Endothelial cell of umbilical vein (primary cell): ENCODE data around the gene RPP30. TPM values are rescaled to one million over a fixed set of nuclear protein-coding genes. Genes with fewer than 3 reads are reported as not detected.

Experiments
- BruUV-seq: library from RNA; stranded (reverse); fragments of 400-500 nt; replicated peaks from 2 replicates; lab custom pipeline; 2021; lab: Mats Ljungman, UMichigan
- CTCF ChIA-PET: fragments of 300-600, 350-600 bp; sonication (Branson Sonifier 250); formaldehyde crosslinking; loops from one replicate; lab custom pipeline; 2021; ENCODE audit warnings: antibody characterized with exemption, inconsistent platforms; lab: Charles Lee
- POLR2A ChIA-PET: fragments of 300-600, 350-600 bp; sonication (Branson Sonifier 250); formaldehyde crosslinking; loops from one replicate; lab custom pipeline; 2021; ENCODE audit warnings: antibody characterized with exemption, inconsistent platforms; lab: Charles Lee
- DNase-seq: peaks from one replicate; pipeline ENCODE4 v3.0.0-alpha.2; 2011; ENCODE audit warnings: low read depth, low spot score
- FAIRE-seq: peaks from 2 replicates; lab custom pipeline; 2011; peaks lifted over from hg19 to GRCh38; lab: Jason Lieb, UNC
- H2AFZ ChIP-seq: 2 replicates; pipeline ENCODE4 v1.6.0; 2012; ENCODE audit warnings: low read depth, low read length, control low read depth, inconsistent platforms
- H3K27ac ChIP-seq: 2 replicates; pipeline ENCODE4 v1.5.1; 2011; ENCODE audit warnings: low read depth, mild to moderate bottlenecking, control low read depth, low read length, moderate library complexity; ENCODE audit not compliant: insufficient read depth
- H3K27me3 ChIP-seq, 2 experiments: 2 replicates each; pipeline versions ENCODE4 v1.6.0 to v1.6.1; 2011; ENCODE audit warnings: low read length in 2 of 2, mixed read lengths in 1 of 2; ENCODE audit not compliant: control insufficient read depth in 2 of 2, insufficient read depth in 2 of 2
- H3K36me3 ChIP-seq, 2 experiments: 2 replicates in 1 of 2; 3 replicates in 1 of 2; pipeline ENCODE4 v1.5.1; 2011; ENCODE audit warnings: low read length in 2 of 2, mild to moderate bottlenecking in 1 of 2, moderate library complexity in 1 of 2; ENCODE audit not compliant: control insufficient read depth in 2 of 2, insufficient read depth in 2 of 2; ENCODE audit errors: extremely low read depth in 1 of 2
- H3K4me1 ChIP-seq: 3 replicates; pipeline ENCODE4 v1.5.1; 2011; ENCODE audit warnings: mild to moderate bottlenecking, low read length; ENCODE audit not compliant: control insufficient read depth, insufficient read depth; ENCODE audit errors: extremely low read depth
- H3K4me2 ChIP-seq: 2 replicates; pipeline ENCODE4 v1.6.1; 2011; ENCODE audit warnings: low read length, control low read depth, mixed read lengths; ENCODE audit not compliant: insufficient read depth
- H3K4me3 ChIP-seq, 3 experiments: fragments of 200-600 bp in 1 of 3; sonication (generic), shearing (Covaris generic) in 1 of 3; replicated peaks in 1 of 3; 2 replicates each; pipeline ENCODE4 v1.5.1; 2011 to 2016; ENCODE audit warnings: control low read depth in 3 of 3, low read length in 3 of 3, mild to moderate bottlenecking in 2 of 3, inconsistent platforms in 1 of 3, low read depth in 1 of 3, moderate library complexity in 1 of 3; ENCODE audit not compliant: insufficient read depth in 1 of 3
- H3K79me2 ChIP-seq: 2 replicates; pipeline ENCODE4 v1.6.0; 2012; ENCODE audit warnings: low read length, inconsistent platforms; ENCODE audit not compliant: control insufficient read depth, insufficient read depth
- H3K9ac ChIP-seq: replicated peaks from 2 replicates; pipeline ENCODE3; 2011; ENCODE audit warnings: low read length, control low read depth; ENCODE audit not compliant: insufficient read depth; ENCODE audit errors: extremely low read depth
- H3K9me1 ChIP-seq: replicated peaks from 3 replicates; pipeline ENCODE4 v1.6.0; 2011; ENCODE audit warnings: mild to moderate bottlenecking, low read length; ENCODE audit not compliant: control insufficient read depth, insufficient read depth; ENCODE audit errors: extremely low read depth
- H3K9me3 ChIP-seq: replicated peaks from 2 replicates; pipeline ENCODE4 v1.5.1; 2012; ENCODE audit warnings: low read length, inconsistent platforms; ENCODE audit not compliant: control insufficient read depth, insufficient read depth
- H4K20me1 ChIP-seq: replicated peaks from 2 replicates; pipeline ENCODE3; 2011; ENCODE audit warnings: mild to moderate bottlenecking, low read length; ENCODE audit not compliant: control insufficient read depth, insufficient read depth; ENCODE audit errors: extremely low read depth
- CTCF ChIP-seq, 2 donors: IDR thresholded peaks; 1 replicate in 1 of 2; 2 replicates in 1 of 2; pipeline ENCODE4 v1.5.1; 2011; ENCODE audit warnings: low read length in 2 of 2, mild to moderate bottlenecking in 2 of 2, moderate library complexity in 2 of 2, control low read depth in 1 of 2, inconsistent platforms in 1 of 2, low read depth in 1 of 2; ENCODE audit not compliant: insufficient read depth in 1 of 2; ENCODE audit errors: extremely low read depth in 1 of 2
- EZH2 ChIP-seq: IDR thresholded peaks from 2 replicates; pipeline ENCODE4 v1.6.1; 2012; ENCODE audit warnings: borderline replicate concordance, low read depth, mild to moderate bottlenecking, moderate library complexity, low read length, inconsistent platforms; ENCODE audit not compliant: severe bottlenecking
- FOS ChIP-seq: IDR thresholded peaks from 2 replicates; pipeline ENCODE4 v1.6.1; 2011; ENCODE audit warnings: mild to moderate bottlenecking, low read length, moderate library complexity, borderline replicate concordance; ENCODE audit not compliant: insufficient read depth
- GATA2 ChIP-seq: IDR thresholded peaks from 2 replicates; pipeline ENCODE4 v1.7.0; 2011; ENCODE audit warnings: low read depth, mild to moderate bottlenecking, moderate library complexity, mixed read lengths, low read length; ENCODE audit not compliant: insufficient read length, insufficient read depth
- JUN ChIP-seq: IDR thresholded peaks from 2 replicates; pipeline ENCODE4 v1.6.1; 2011; ENCODE audit warnings: borderline replicate concordance, low read depth; ENCODE audit not compliant: insufficient read length, insufficient read depth
- MAX ChIP-seq: IDR thresholded peaks from 2 replicates; pipeline ENCODE4 v1.6.1; 2011; ENCODE audit not compliant: insufficient read depth, insufficient read length
- MYC ChIP-seq: IDR thresholded peaks from one replicate; pipeline ENCODE4 v1.6.1; 2011; ENCODE audit warnings: mild to moderate bottlenecking, low read depth, low read length
- POLR2A ChIP-seq: IDR thresholded peaks from 2 replicates; pipeline ENCODE4 v1.6.1; 2012; ENCODE audit warnings: low read depth, mild to moderate bottlenecking, control low read depth, low read length
- POLR2AphosphoS5 ChIP-seq: IDR thresholded peaks from 2 replicates; pipeline ENCODE4 v1.6.1; 2012; ENCODE audit warnings: low read depth, mild to moderate bottlenecking, control low read depth, low read length, moderate library complexity; ENCODE audit not compliant: insufficient read depth
- dilution Hi-C: fragments of 300-500 bp; cut with MboI; formaldehyde crosslinking; loops from one replicate; pipeline ENCODE4 v1.15.0; 2019; ENCODE audit warnings: low sequenced_read_pairs; ENCODE audit not compliant: extremely low pct_ligation_motif_present
- intact Hi-C: fragments of 100-400 bp; cut with micrococcal nuclease; formaldehyde crosslinking; loops from one replicate; pipeline ENCODE4 v1.10.0; 2022
- polyA plus RNA-seq, 4 experiments: library from polyadenylated mRNA; depleted of rRNA in 3 of 4; stranded (reverse) in 3 of 4; unstranded in 1 of 4; fragments of >200 nt; gene quantifications; 2 replicates each; pipeline versions ENCODE4 v1.2.1 to v1.2.3, GENCODE V29; 2011 to 2012; ENCODE audit warnings: missing spikeins in 1 of 4
- total RNA-seq: library from RNA; stranded (reverse); gene quantifications from 2 replicates; pipeline ENCODE4 v1.2.3, GENCODE V29; 2021

RPP30 gene
- total and polyA plus RNA-seq, 2 donors (not counting 3 experiments of a cell fraction or from before 2014, with no cell fraction given) = 21.1 to 47.8 TPM

DNA sequence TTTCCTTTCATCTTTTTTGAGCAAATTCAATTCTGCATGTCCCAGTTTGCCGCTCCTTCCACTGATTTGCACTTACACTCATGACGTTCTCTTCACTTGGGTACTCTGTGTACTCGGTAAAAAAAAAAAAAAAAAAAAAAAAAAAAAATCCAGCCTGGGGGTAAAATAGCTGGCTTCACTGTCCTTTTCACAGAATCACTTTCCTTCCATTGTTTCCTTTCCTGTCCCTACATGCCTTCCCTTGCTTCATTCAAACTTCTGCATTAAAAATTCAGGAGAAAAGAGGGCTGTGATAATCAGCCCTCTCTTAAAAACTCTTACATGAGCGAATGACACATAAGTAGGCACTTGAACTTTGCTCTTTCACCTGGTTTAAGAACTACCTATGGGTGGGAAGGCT is 40.4 kb downstream of the RPP30 start:
- Histone ChIP-seq H3K36me3 (peaks cover 15 to 24% of the 10 kb centered on the region in 2 experiments), H3K4me2 (peak overlapping the region; percentile 10), H3K79me2 (peaks cover 12% of the 10 kb centered on the region), H3K4me3 (no peak overlapping the region), H2AFZ (no peak overlapping the region), H4K20me1 (no peaks in the 10 kb centered on the region), H3K27me3 (no peaks in the 10 kb centered on the region), H3K4me1 (peaks cover 44% of the 10 kb centered on the region), H3K27ac (peak overlapping the region; percentile 25), H3K9ac (no peak overlapping the region), H3K9me3 (no peaks in the 10 kb centered on the region), H3K9me1 (no peaks in the 10 kb centered on the region)
- POLR2A ChIA-PET = interaction anchor here (0.6 to 3.7 kb wide), 9 partner anchors 9 to 338 kb away, joined by 3 to 22 read pairs (median 5); partner anchors contain the start of gene ANKRD1
- BruUV-seq = TSS peak; percentile 54
- DNase-seq (no peak), FAIRE-seq (no peak)
- no peak for TF ChIP-seq EZH2
- peak; percentile 5 for TF ChIP-seq JUN
- intact Hi-C loops = no loop called here
- dilution Hi-C loops = no loop called here
- CTCF ChIA-PET = interaction anchor here (0.6 to 3.9 kb wide), 40 partner anchors 10 to 458 kb away, joined by 3 to 165 read pairs (median 5); partner anchors contain the start of genes ANKRD1, PCGF5 and RPP30

- Histone ChIP-seq H3K27me3 (no peaks in the 10 kb centered on the region), H3K4me1 (peaks cover 46% of the 10 kb centered on the region), H3K36me3 (peaks cover 15 to 31% of the 10 kb centered on the region in 2 experiments), H4K20me1 (no peaks in the 10 kb centered on the region), H3K27ac (peak overlapping the region; percentile 25), H3K9me3 (no peaks in the 10 kb centered on the region), H3K9ac (no peak overlapping the region), H3K4me3 (no peak overlapping the region), H3K4me2 (no peak overlapping the region), H2AFZ (no peak overlapping the region), H3K9me1 (no peaks in the 10 kb centered on the region), H3K79me2 (peaks cover 19% of the 10 kb centered on the region)
- TF ChIP-seq JUN (no peak), FOS (no peak), MYC (no peak), MAX (no peak), POLR2AphosphoS5 (peak; percentile 97), POLR2A (peak; percentile 90), GATA2 (no peak), EZH2 (no peak), CTCF (IDR thresholded peaks at IDR 0.05; ENCODE audit: extremely low read depth in 1 of 2, insufficient read depth in 1 of 2, low read depth in 1 of 2, low read length in 2 of 2) (no peak)
- intact Hi-C loops = no loop called here
- no peak for FAIRE-seq
- CTCF ChIA-PET = interaction anchor here (0.6 to 3.9 kb wide), 9 partner anchors 9 to 457 kb away, joined by 3 to 165 read pairs (median 5); partner anchors contain the start of genes ANKRD1 and RPP30
- dilution Hi-C loops = no loop called here
- no TSS peak for BruUV-seq
- POLR2A ChIA-PET = interaction anchor here (0.8 to 3.7 kb wide), 5 partner anchors 8 to 337 kb away, joined by 5 to 22 read pairs (median 11); partner anchors contain the start of gene ANKRD1
- peak; percentile 55 for DNase-seq
Observed at GRCh38 chr10:90912854-90913479, 41.2 kb downstream of the RPP30 start.
